Stimulated activated CD4-positive, alpha-beta T cell treated with anti-CD3 and anti-CD28 coated beads, Interleukin-2, amount 100 ng/mL, for 24 hours (primary cell): ENCODE results near the gene PPIL6.
"Not testable (repeated sequence)": the region's sequence is repeated elsewhere in the genome, so short reads cannot be mapped to it uniquely, and the experiment has no call there.

ENCODE experiments used
- DNase-seq, 2 donors: peaks; one replicate each; pipeline ENCODE4 v3.0.0-alpha.2; 2020

Gene PPIL6

GRCh38 chr6:109466212-109466923 is 25.9 kb upstream of the PPIL6 start:
- no peak for DNase-seq

GRCh38 chr6:109465772-109466171 is 25.3 kb upstream of the PPIL6 start:
- DNase-seq: no peak

- DNase-seq: no peak
These were observed 21.5 kb upstream of the PPIL6 start for GRCh38 chr6:109461733-109462526.

GRCh38 chr6:109461205-109461604 is 20.8 kb upstream of the PPIL6 start:
- not testable (repeated sequence) for DNase-seq

- no peak for DNase-seq
These were observed 19.9 kb upstream of the PPIL6 start for GRCh38 chr6:109460161-109460829.

GRCh38 chr6:109458774-109459531 is 18.5 kb upstream of the PPIL6 start:
- peak in 1 of 2 donors; percentile 51 for DNase-seq

GRCh38 chr6:109457562-109457996 is 17.2 kb upstream of the PPIL6 start:
- no peak for DNase-seq

- no peak for DNase-seq
These were observed 16.5 kb upstream of the PPIL6 start for GRCh38 chr6:109456710-109457561.

GRCh38 chr6:109456111-109456583 is 15.7 kb upstream of the PPIL6 start:
- DNase-seq: no peak

GRCh38 chr6:109455437-109456110 is 15.1 kb upstream of the PPIL6 start, which contains the start of gene MICAL1:
Gene MICAL1 (minus strand): TSS chr6:109455772. CDS start chr6:109454196, 1,576 bp downstream.
- DNase-seq: peak; percentile 62 to 66

- DNase-seq: peak; percentile 62 to 63
These were observed 14.3 kb upstream of the PPIL6 start for GRCh38 chr6:109454496-109455436.

GRCh38 chr6:109453594-109454495 is 13.4 kb upstream of the PPIL6 start:
- no peak for DNase-seq

- DNase-seq: peak in 1 of 2 donors; percentile 17
These were observed 12.7 kb upstream of the PPIL6 start for GRCh38 chr6:109453156-109453555.

- no peak for DNase-seq
These were observed 11.8 kb upstream of the PPIL6 start for GRCh38 chr6:109452181-109452580.

- peak in 1 of 2 donors; percentile 15 for DNase-seq
These were observed 10.9 kb upstream of the PPIL6 start for GRCh38 chr6:109451376-109451775.

- DNase-seq: peak in 1 of 2 donors; percentile 11
These were observed 10.4 kb upstream of the PPIL6 start for GRCh38 chr6:109450801-109451200.

- peak in 1 of 2 donors; percentile 20 for DNase-seq
These were observed 9.6 kb upstream of the PPIL6 start for GRCh38 chr6:109449795-109450673.
